Measurements from ENCODE around the gene SDS. TPM values are rescaled to one million over a fixed set of nuclear protein-coding genes. Genes with fewer than 3 reads are reported as not detected.

SDS gene
- total RNA-seq, 2 experiments from 2014 or later = not detected

DNA sequence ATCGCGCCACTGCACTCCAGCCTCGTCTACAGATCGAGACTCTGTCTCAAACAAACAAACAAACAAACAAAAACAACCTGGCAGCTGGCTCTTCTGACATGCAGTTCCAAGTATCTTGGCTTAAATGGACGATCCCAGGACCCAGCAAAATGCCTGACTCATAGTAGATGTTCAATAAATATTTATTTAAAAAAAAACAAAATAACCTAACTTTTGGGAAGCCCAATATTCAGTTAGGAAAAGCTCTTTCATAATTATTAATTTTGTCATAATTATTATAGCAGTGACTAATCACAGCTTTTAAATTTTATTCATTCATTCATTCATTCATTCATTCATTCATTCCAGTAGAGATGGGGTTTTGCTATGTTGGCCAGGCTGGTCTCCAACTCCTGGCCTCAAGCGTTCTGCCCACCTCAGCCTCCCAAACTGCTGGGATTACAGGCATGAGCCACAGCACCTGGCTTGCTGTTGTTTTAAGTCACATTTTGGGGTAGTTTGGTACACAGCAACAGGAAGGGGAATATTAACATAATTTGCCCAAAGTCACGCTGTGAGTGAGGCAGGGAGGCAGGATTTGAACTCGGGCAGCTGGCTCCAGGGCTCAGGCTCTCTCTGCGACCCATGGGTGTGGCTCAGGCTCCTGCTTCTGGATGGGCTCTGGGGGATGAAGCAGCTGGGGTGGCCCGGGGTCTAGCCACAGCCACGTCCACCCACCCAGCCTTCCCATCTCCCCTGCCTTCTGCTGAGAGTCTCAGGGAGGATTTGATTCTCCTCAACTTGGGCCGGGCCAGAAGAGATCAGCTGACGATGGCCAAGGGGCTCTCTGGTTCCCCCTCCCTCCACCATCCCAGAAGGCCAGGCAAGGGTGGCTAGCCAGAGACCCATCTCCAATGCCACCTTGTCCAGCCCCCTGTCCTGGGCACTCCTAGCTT is 2.4 kb downstream of the SDS start:
- no peak for TF ChIP-seq EZH2phosphoT487 (IDR thresholded peaks at IDR 0.05; ENCODE audit: borderline replicate concordance, low read depth, low read length)
- TF ChIP-seq, protein P1, sequence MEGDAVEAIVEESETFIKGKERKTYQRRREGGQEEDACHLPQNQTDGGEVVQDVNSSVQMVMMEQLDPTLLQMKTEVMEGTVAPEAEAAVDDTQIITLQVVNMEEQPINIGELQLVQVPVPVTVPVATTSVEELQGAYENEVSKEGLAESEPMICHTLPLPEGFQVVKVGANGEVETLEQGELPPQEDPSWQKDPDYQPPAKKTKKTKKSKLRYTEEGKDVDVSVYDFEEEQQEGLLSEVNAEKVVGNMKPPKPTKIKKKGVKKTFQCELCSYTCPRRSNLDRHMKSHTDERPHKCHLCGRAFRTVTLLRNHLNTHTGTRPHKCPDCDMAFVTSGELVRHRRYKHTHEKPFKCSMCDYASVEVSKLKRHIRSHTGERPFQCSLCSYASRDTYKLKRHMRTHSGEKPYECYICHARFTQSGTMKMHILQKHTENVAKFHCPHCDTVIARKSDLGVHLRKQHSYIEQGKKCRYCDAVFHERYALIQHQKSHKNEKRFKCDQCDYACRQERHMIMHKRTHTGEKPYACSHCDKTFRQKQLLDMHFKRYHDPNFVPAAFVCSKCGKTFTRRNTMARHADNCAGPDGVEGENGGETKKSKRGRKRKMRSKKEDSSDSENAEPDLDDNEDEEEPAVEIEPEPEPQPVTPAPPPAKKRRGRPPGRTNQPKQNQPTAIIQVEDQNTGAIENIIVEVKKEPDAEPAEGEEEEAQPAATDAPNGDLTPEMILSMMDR (conservative IDR thresholded peaks at IDR 0.05; ENCODE audit: low read length) = no peak
- no peaks in the 10 kb centered on the region for H3K36me3 ChIP-seq (ENCODE audit: insufficient read depth, low read length)
- no peak overlapping the region for H2AFZ ChIP-seq (ENCODE audit: low read length)
- no peaks in the 10 kb centered on the region for H3K79me2 ChIP-seq (ENCODE audit: insufficient read depth, low read depth, low read length)
- H3K4me3 ChIP-seq (ENCODE audit: low read depth, low read length, poor library complexity, severe bottlenecking) = no peak overlapping the region
- intact Hi-C loops (cut with micrococcal nuclease; ENCODE audit: unreplicated experiment) = no loop called here
- H3K4me2 ChIP-seq (ENCODE audit: low read length) = no peak overlapping the region
- DNase-seq (ENCODE audit: low spot score) = no peak
- ChIA-PET POLR2A (no interaction called here), CTCF (ENCODE audit: unreplicated experiment) (no interaction called here)
- no peak overlapping the region for H3K27ac ChIP-seq (ENCODE audit: low read depth, low read length, poor library complexity, severe bottlenecking)
- H3K9me3 ChIP-seq (ENCODE audit: low read length) = no peaks in the 10 kb centered on the region
- no peaks in the 10 kb centered on the region for H4K20me1 ChIP-seq (ENCODE audit: insufficient read depth, low read length)
- no TSS peak for BruUV-seq (replicated peaks)
- H3K9me2 ChIP-seq (ENCODE audit: insufficient read depth, low read length) = no peaks in the 10 kb centered on the region
- H3K4me1 ChIP-seq (ENCODE audit: insufficient read depth, low read length, poor library complexity, severe bottlenecking) = peaks cover 5% of the 10 kb centered on the region

DNA sequence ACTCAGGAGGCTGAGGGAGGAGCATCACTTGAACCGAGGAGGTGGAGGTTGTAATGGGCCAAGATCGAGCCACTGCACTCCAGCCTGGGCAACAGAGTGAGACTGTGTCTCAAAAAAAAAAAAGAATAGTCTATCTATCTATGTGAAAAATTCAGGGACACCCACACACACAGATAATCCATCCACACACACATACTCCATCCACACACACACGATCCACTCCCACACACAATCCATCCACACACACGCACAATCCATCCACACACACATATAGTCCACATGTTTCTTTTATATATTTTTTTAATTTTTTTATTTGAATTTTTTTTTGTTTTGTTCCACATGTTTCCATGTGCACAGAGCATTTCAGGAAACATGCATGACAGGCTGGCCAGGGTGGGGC is 3.3 kb downstream of the SDS start:
- Histone ChIP-seq H2AFZ (ENCODE audit: low read length) (no peak overlapping the region), H3K9me2 (ENCODE audit: insufficient read depth, low read length) (no peaks in the 10 kb centered on the region), H3K79me2 (ENCODE audit: insufficient read depth, low read depth, low read length) (no peaks in the 10 kb centered on the region), H4K20me1 (ENCODE audit: insufficient read depth, low read length) (no peaks in the 10 kb centered on the region), H3K27ac (ENCODE audit: low read depth, low read length, poor library complexity, severe bottlenecking) (no peak overlapping the region), H3K4me3 (ENCODE audit: low read depth, low read length, poor library complexity, severe bottlenecking) (no peak overlapping the region), H3K4me2 (ENCODE audit: low read length) (no peak overlapping the region), H3K9me3 (ENCODE audit: low read length) (no peaks in the 10 kb centered on the region), H3K36me3 (ENCODE audit: insufficient read depth, low read length) (no peaks in the 10 kb centered on the region), H3K4me1 (ENCODE audit: insufficient read depth, low read length, poor library complexity, severe bottlenecking) (peaks cover 5% of the 10 kb centered on the region)
- intact Hi-C loops (cut with micrococcal nuclease; ENCODE audit: unreplicated experiment) = no loop called here
- no peak for DNase-seq (ENCODE audit: low spot score)
- ChIA-PET CTCF (ENCODE audit: unreplicated experiment) (no interaction called here), POLR2A (no interaction called here)
- no TSS peak for BruUV-seq (replicated peaks)
- TF ChIP-seq, protein P1 (conservative IDR thresholded peaks at IDR 0.05; ENCODE audit: low read length) = no peak
- no peak for TF ChIP-seq EZH2phosphoT487 (IDR thresholded peaks at IDR 0.05; ENCODE audit: borderline replicate concordance, low read depth, low read length)

DNA sequence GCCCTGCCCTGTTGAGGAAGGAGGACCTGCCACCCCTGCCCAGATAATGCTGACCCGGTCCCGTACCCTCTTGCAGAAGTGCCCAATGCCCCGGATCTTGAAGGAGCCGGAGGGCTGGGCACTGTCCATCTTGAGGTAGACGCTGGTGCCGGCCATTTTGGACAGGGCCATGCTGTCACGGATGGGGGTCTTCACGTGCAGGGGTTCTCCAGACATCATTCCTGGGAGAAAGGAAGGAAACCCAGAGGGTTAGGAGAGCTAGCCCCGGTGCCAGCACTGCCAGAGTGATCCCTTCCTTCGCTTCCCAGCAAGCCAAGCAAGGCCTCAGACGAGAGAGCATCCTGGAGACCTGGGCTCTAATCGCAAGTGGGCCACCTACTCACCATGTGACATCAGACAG is 4.2 kb downstream of the SDS start:
- no peaks in the 10 kb centered on the region for H4K20me1 ChIP-seq (ENCODE audit: insufficient read depth, low read length)
- H3K9me2 ChIP-seq (ENCODE audit: insufficient read depth, low read length) = no peaks in the 10 kb centered on the region
- H3K4me3 ChIP-seq (ENCODE audit: low read depth, low read length, poor library complexity, severe bottlenecking) = no peak overlapping the region
- H3K36me3 ChIP-seq (ENCODE audit: insufficient read depth, low read length) = no peaks in the 10 kb centered on the region
- H2AFZ ChIP-seq (ENCODE audit: low read length) = no peak overlapping the region
- no TSS peak for BruUV-seq (replicated peaks)
- no peak overlapping the region for H3K27ac ChIP-seq (ENCODE audit: low read depth, low read length, poor library complexity, severe bottlenecking)
- TF ChIP-seq, protein P1 (conservative IDR thresholded peaks at IDR 0.05; ENCODE audit: low read length) = no peak
- TF ChIP-seq EZH2phosphoT487 (IDR thresholded peaks at IDR 0.05; ENCODE audit: borderline replicate concordance, low read depth, low read length) = no peak
- H3K79me2 ChIP-seq (ENCODE audit: insufficient read depth, low read depth, low read length) = no peaks in the 10 kb centered on the region
- CTCF ChIA-PET (ENCODE audit: unreplicated experiment) = no interaction called here
- no peaks in the 10 kb centered on the region for H3K9me3 ChIP-seq (ENCODE audit: low read length)
- POLR2A ChIA-PET = no interaction called here
- H3K4me1 ChIP-seq (ENCODE audit: insufficient read depth, low read length, poor library complexity, severe bottlenecking) = peaks cover 5% of the 10 kb centered on the region
- intact Hi-C loops (cut with micrococcal nuclease; ENCODE audit: unreplicated experiment) = no loop called here
- DNase-seq (ENCODE audit: low spot score) = no peak
- H3K4me2 ChIP-seq (ENCODE audit: low read length) = no peak overlapping the region
